HG02678 (cell line): ENCODE data around the gene SIGLEC10.
"Not testable (repeated sequence)": the region's sequence is repeated elsewhere in the genome, so short reads cannot be mapped to it uniquely, and the experiment has no call there.

ENCODE experiments used
- ATAC-seq: cut with Tn5 transposase; IDR thresholded peaks from one replicate; pipeline ENCODE4 v1.9.1; 2021; ENCODE audit warnings: mild to moderate bottlenecking, moderate library complexity; ENCODE audit not compliant: unreplicated experiment

The SIGLEC10 gene

GRCh38 chr19:51397453-51397852, 20.0 kb downstream of the SIGLEC10 start:
- not testable (repeated sequence) for ATAC-seq

GRCh38 chr19:51396175-51396574, 21.3 kb downstream of the SIGLEC10 start:
- ATAC-seq: no peak

GRCh38 chr19:51394050-51394836, 23.2 kb downstream of the SIGLEC10 start:
- ATAC-seq: peak; percentile 90

- no peak for ATAC-seq
These were observed 24.7 kb downstream of the SIGLEC10 start for GRCh38 chr19:51392701-51393100.

GRCh38 chr19:51391073-51391611, 26.3 kb downstream of the SIGLEC10 start:
- ATAC-seq: no peak

- no peak for ATAC-seq
These were observed 28.3 kb downstream of the SIGLEC10 start for GRCh38 chr19:51389143-51389542.

GRCh38 chr19:51387924-51388389, 29.5 kb downstream of the SIGLEC10 start, which contains the start of gene LIM2:
LIM2 (minus strand) TSS chr19:51387974; CDS start chr19:51387443, 531 bp downstream.
- no peak for ATAC-seq

GRCh38 chr19:51386882-51387520, 30.4 kb downstream of the SIGLEC10 start:
- no peak for ATAC-seq

- ATAC-seq: no peak
These were observed 35.4 kb downstream of the SIGLEC10 start for GRCh38 chr19:51382004-51382403.

GRCh38 chr19:51380379-51380778, 37.1 kb downstream of the SIGLEC10 start:
- no peak for ATAC-seq

GRCh38 chr19:51377422-51377821, 40.0 kb downstream of the SIGLEC10 start:
- ATAC-seq: no peak

- no peak for ATAC-seq
These were observed 41.8 kb downstream of the SIGLEC10 start for GRCh38 chr19:51375504-51376221.

GRCh38 chr19:51372649-51373504, 44.6 kb downstream of the SIGLEC10 start, which contains the start of gene NKG7:
NKG7 (minus strand) TSS chr19:51372654; CDS start chr19:51372535, 119 bp downstream.
- ATAC-seq: peak; percentile 39

- ATAC-seq: no peak
These were observed 45.3 kb downstream of the SIGLEC10 start for GRCh38 chr19:51372021-51372648.

GRCh38 chr19:51371186-51371690, 46.2 kb downstream of the SIGLEC10 start:
- ATAC-seq: no peak

GRCh38 chr19:51370230-51370629, 47.2 kb downstream of the SIGLEC10 start:
- ATAC-seq: no peak

GRCh38 chr19:51368366-51369282, 48.8 kb downstream of the SIGLEC10 start, which contains the start of gene CLDND2:
CLDND2 (minus strand) TSS chr19:51369003; CDS start chr19:51368577, 426 bp downstream.
- no peak for ATAC-seq
